SK-N-DZ (cell line): ENCODE data around the gene SLC6A3.
A peak's percentile ranks its signal among the peaks of the same experiment; 100 is the strongest.
"Not testable (repeated sequence)": the region's sequence is repeated elsewhere in the genome, so short reads cannot be mapped to it uniquely, and the experiment has no call there.

Experiments used
- DNase-seq: peaks from one replicate; pipeline ENCODE4 v3.0.0-alpha.2; 2015; ENCODE audit warnings: low spot score

The SLC6A3 gene

DNA sequence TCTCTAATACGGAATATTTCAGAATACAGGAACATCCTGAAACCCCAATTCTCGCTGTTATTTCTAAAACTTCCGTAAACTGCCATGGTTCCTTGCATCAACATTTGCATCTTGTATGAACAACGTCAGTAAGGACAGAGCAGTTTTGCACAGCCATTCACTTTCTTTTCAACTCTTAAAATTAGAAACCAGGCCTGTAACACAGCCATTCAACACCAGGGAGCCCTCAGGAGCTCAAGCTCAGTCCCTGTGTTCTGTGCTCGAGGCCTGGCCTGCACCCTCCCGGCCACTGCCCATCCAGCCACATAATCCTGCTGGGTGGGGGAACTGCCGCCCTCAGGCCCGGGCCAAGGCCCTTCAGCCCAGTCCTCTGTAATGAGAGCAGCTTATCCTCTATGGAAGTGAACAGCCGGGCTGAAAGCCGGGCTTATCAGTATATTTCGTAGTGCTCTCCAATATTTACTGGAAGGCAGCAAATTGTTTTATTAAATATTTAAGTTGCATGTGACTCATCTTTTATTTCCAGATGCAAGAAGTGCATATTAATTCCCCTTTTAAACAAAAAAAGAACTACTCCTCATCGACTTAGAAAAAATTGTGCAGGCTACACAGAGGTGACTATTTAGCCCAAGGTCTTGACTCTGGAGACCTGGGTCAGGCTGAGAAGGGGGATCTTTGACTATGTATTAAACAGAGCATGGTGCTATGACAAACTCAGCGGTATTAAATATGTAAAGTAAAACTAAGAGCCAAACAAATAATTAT is 33.2 kb upstream of the SLC6A3 start:
- DNase-seq, result no peak

DNA sequence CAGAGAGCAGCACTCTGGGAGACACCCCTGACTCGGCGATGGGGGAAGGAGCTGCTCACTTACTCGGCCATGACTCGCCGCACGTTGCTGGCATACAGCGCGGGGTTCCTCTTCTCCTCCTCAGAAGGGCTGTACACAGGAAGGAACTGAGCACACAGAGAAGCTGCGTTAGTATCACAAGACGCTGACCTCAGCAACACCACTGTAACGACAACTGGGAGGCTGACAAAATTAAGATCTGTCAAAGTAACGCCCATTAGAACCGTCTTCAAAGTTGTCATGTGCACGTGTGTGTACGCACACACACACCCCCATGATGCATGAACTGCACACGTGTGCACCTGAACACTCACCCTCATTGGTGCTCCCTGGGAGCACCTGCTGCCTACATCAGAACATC is 32.1 kb upstream of the SLC6A3 start:
- DNase-seq, result no peak

- no peak for DNase-seq
Observed at GRCh38 chr5:1476967-1477310, 31.7 kb upstream of the SLC6A3 start.

DNA sequence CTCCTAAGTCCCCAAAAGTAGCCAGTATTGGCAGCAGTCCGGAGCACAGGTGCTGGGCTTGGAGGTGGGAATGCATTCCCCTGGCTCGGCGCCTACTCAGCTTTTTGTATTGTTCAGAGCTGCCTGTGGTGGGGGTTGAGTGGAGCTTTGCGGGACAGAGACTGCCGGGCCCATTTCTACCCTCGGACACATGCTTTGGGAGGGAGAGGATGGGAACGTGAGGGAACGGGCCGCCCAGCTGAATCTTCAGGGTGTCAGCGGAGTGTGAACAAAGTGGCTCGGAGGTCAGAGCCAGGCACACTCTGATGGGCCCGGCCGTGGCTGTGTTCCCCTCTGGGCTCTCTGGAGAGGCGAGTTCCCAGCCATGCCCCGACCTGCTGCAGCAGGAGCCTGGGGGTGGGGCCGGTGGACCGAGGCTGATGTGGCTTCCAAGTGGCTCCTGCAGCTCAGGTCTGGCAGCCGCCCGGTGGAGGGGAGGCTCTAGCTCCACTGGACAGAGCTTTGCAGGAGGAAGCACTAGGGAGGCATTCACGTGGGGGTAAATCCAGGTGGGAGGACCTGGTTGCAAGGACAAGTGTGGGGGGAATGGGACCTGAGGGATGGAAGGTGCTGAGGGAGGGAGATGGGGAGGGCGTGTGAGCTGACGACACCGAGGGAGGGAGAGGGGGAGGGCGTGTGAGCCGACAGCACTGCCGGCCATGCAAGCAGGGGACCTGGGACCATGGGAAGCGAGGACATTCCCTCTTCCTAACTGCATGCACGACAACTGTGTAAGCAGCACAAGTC is 31.1 kb upstream of the SLC6A3 start:
- DNase-seq, result no peak

DNA sequence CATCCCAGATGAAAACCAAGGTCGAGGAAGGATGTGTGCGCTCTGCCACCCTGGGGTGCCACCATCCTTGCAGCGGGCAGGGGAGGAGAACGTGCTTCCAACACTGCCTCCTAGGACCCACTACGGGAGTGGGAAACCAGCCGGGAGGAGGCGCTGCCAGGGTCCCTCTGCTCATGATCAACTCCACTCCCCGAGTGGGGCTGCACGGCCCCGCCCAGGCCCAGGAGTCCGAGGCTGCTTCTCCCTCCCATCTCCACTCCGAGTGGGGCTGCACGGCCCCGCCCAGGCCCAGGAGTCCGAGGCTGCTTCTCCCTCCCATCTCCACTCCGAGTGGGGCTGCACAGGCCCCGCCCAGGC is 30.3 kb upstream of the SLC6A3 start:
- not testable (repeated sequence) for DNase-seq

GRCh38 chr5:1474866-1475543 is 29.8 kb upstream of the SLC6A3 start:
- no peak for DNase-seq

GRCh38 chr5:1474183-1474839 is 29.1 kb upstream of the SLC6A3 start:
- no peak for DNase-seq

DNA sequence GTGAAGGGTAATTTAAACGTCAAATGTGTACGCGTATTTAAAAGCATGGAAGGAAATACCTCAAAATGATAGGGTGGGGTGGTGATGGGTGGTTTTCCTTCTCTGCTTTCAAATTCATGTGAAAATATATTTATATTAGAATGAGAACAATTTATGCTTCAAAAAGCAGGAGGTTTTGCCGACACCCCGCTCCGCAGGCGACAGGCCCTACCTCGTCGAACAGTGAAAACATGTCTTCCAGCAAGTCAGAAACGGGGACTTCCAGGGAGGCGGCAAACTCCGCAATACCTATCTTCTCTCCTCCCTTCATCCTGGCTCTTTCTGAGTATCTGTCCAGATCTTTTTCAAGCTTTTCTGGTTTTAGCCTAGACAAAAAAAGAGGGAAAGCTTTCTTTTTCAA is 28.5 kb upstream of the SLC6A3 start:
- DNase-seq, result no peak

DNA sequence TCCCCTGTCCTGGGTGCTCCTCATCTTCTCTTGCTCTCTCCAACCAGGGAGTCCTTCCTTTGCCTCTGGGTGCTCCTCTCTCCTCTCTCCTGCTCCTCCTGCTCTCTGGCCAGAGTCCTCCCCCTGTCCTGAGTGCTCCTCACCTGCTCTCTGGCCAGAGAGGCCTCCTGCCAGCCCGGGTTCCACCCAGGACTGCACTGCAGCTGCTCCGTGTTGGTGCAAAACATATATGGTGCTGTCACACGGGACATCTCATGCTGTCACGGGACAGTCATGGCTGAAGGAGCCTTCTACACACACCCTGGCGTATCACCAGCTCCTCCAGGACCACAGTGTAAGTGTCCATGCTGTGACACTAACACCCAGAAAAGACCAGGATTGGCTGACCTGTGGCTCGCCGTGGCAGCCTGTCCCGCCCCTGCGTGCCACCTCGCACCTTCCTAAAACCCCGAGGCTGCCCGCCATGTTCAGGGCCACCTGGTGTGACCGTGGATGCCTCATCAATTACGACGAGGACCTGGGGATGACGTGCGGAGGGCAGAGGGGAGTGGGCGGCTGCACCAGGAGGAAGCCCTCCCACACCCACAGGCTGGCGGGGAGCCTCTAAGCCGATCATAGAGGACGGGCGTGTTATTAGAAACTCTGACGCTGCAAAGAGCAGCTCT is 27.9 kb upstream of the SLC6A3 start:
- no peak for DNase-seq

DNA sequence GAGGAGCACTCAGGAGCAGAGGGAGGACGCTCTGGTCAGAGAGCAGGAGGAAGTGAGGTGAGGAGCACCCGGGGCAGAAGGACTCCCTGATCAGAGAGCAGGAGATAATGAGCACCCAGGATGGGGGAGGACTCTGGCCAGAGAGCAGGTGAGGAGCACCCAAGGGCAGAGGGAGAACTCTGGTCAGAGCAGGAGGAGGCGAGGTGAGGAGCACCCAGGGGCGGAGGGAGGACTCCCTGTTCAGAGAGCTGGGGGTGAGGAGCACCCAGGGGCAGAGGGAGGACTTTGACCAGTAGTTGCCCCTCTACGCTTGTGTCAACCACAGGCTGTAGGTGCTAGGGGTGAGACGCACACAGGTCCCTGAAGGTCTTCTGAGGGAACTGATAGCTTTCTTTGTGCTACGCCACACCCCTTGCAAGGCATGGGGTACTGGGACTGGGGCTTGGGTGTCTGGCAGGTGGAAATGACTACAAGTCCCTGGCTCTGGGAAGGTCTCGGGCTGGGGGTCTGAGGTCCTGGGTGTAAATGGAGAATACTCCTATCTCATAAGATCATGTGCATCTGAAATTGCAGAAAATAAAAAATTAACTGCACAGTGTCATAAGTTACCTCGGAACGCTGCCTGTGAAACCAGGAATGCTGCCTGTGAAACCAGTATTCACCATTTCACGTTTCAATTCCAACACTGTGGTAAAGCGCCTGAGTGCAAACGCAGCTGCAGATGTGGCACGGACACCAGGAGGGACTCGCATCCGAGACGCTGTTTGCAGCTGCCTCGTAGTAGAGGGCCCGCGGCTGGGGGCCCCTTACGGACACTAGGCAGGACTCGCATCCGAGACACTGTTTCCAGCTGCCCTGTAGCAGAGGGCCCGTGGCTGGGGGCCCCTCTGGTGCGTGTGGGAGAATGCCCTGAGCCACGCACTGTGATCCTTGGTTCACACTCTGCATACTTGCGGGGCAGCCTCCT is 27.0 kb upstream of the SLC6A3 start:
- no peak for DNase-seq

- no peak for DNase-seq
Observed at GRCh38 chr5:1471240-1471853, 26.1 kb upstream of the SLC6A3 start.

- DNase-seq, result no peak
Observed at GRCh38 chr5:1470762-1471211, 25.5 kb upstream of the SLC6A3 start.

DNA sequence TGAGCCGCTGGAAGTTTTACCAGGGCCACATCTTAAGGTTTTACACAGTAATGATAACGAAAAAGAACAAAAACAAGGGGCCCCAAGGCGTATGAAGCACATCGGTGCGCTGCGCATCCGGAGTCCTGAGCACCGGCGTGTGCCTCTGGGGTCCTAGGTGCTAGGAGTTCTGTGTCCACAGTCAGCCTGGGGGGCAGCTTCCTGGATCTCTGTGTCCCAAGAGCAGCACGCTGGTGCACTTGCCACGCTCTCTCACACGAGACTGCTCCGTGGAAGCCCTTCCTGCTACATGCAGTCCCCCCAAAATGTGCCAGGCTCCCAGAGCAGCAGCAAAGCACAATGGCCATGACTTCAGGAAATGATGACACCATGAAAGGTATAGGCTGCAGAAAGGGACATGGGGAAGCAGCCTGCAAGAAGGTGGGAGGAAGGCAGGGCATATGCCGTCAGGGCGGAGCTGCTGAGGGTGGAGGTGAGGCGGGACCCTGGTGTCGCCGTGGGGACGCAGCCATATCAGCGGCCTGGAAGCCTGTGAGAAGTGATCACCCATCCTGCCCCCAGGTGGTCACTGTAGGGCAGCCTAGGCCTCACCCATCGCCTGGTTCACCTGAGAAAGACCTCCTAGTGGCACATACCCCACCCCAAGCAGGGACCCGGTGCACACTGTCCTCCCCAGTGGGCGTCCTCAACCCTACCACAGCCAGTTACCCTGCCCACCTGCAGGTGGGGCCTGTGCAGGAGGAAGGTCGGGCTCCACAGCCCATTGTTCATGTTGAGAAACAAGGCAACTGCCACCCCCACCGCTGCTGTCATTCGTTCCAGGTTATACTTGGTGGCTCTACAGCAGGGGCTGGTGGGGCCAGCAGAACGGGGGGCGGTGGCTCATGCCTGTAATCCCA is 23.6 kb upstream of the SLC6A3 start:
- no peak for DNase-seq

DNA sequence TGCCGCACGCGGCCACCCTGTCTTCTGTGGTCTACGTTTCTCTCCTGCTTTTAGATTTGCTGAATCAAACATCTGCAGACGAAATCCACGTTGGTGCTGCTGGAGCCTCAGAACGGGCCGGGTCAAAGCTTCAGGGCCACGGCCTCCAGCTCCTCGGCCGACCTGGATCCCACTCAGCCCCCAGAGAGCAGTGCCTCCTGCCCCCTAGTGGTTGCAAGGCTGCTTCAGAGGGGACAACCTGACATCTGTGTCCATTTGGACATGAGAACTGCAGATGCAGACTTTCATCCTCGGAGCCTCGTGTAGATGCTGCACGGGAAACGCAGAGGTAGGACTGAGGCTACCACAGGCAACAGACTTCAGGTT is 23.0 kb upstream of the SLC6A3 start:
- DNase-seq, result peak; percentile 32

DNA sequence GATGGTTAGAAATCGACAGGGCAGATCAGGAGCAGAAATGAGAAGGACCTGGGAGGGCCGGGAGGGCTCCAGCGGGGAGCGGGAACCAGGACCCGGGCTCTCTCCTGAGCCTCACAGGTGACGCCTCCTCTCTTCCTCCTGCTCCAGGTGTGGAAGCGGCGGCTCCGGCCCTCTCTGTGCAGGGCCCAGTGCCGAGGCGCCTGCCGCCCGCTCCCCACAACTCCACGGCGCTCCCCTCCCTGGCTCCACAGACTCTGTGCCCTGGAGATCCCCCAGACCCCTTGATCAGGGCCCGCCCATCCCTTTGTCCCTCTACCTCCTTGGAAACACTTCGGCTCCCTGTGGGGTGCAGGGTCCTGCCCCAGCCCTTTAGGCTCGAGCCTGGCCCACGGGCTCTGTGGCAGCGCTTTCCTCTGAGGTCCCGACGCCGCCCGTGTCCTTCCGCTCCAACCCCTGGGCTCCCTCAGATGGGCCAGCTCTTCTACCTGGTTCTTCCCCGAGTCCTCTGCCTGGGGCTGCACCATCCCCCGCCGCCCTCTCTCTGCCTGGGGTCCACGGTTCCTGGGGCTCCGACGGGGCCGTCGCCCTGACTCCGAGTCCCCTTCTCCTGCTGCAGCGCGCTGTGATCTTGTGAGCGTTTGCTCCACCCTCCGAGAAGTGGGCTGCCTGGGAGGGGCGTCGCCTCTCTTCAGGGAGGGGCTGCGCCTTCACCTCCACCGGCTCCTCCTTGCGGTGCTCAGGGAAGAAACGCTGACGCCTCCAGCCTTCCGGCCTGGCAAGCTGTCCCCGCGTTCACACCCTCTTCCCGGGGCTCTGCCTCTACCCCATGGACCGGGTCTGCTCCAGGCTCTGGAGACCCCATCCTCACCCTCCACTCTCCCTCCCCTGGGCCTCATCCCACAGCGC is 22.4 kb upstream of the SLC6A3 start:
- DNase-seq, result no peak

- no peak for DNase-seq
Observed at GRCh38 chr5:1466631-1467265, 21.5 kb upstream of the SLC6A3 start.

DNA sequence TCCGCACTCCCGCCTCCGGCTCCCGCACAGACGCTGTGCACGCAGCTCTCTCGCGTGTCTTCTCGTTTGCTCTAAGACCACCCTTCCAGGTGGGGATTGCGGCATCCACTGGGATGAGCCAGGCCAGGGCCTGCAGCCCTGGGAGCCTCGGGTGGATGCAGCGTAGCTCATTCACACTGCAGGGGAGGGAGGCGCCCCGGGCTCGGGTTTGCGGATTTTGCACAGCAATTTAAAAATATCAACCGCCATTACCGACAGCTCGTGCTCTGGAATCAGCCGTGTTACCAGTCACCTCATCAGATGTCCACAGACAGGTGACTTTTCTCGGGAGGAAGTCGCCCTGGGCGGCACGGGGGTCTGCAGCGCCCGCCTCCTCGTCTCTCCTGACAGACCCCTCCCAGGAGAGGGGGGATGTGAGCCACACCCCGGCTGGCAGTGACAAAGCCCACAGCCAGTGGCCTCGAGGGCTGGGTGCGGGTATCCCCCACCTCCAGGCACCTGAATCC is 20.8 kb upstream of the SLC6A3 start:
- no peak for DNase-seq
